ENCODE results near the gene MLH1. TPM values are rescaled to one million over a fixed set of nuclear protein-coding genes. Genes with fewer than 3 reads are reported as not detected.

MLH1 gene
- total RNA-seq, 1 donor from 2014 or later, result 63.6 TPM

- Mint-ChIP-seq H3K4me1 (no peaks in the 10 kb centered on the region), H3K4me3 (no peak overlapping the region), H3K27ac (ENCODE audit: unreplicated experiment) (no peak overlapping the region), H3K27me3 (ENCODE audit: low read depth) (no peaks in the 10 kb centered on the region), H3K36me3 (ENCODE audit: low read depth) (peaks cover 40% of the 10 kb centered on the region), H3K9me3 (peaks cover 6% of the 10 kb centered on the region)
- no peak for TF ChIP-seq CTCF (conservative IDR thresholded peaks at IDR 0.05)
- no peak for DNase-seq (ENCODE audit: low read depth, low spot score)
Observed at GRCh38 chr3:37028329-37028728, 35.0 kb downstream of the MLH1 start.

GRCh38 chr3:37029111-37029510 lies 35.8 kb downstream of the MLH1 start:
- TF ChIP-seq CTCF (conservative IDR thresholded peaks at IDR 0.05), result no peak
- no peaks in the 10 kb centered on the region for H3K27me3 Mint-ChIP-seq (ENCODE audit: low read depth)
- H3K9me3 Mint-ChIP-seq, result peaks cover 6% of the 10 kb centered on the region
- H3K4me1 Mint-ChIP-seq, result no peaks in the 10 kb centered on the region
- no peak overlapping the region for H3K27ac Mint-ChIP-seq (ENCODE audit: unreplicated experiment)
- no peak overlapping the region for H3K4me3 Mint-ChIP-seq
- H3K36me3 Mint-ChIP-seq (ENCODE audit: low read depth), result peaks cover 35% of the 10 kb centered on the region
- DNase-seq (ENCODE audit: low read depth, low spot score), result no peak

DNA sequence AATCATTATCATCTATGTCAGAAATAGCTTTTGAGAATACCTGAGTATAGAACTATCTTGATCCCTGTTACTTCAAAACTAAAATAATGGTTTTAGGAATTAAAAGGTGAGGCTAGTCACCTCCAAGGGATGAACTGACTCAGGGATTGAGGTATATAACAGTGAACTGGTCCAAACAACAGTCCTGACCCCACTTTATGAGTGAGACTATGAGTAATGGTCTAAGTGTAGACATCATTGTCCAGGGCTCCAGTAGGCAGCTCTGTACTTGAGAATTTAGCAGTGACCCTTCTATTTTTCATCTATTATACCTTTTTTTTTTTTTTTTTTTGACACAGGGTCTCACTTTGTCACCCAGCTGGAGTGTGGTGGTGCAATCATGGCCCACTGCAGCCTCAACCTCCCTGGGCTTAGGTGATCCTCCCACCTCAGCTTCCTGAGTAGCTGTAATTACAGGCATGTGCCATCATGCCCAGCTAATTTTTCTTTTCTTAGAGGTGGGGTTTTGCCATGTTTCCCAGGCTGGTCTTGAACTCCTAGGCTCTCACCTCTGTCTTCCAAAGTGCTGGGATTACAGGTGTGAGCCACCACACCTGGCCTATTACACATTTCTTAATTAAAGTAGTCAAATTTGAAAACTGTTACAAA lies 36.3 kb downstream of the MLH1 start:
- Mint-ChIP-seq H3K36me3 (ENCODE audit: low read depth) (peaks cover 33% of the 10 kb centered on the region), H3K4me1 (no peaks in the 10 kb centered on the region), H3K27me3 (ENCODE audit: low read depth) (no peaks in the 10 kb centered on the region), H3K9me3 (peaks cover 5% of the 10 kb centered on the region), H3K27ac (ENCODE audit: unreplicated experiment) (no peak overlapping the region), H3K4me3 (no peak overlapping the region)
- TF ChIP-seq CTCF (conservative IDR thresholded peaks at IDR 0.05), result no peak
- DNase-seq (ENCODE audit: low read depth, low spot score), result no peak

DNA sequence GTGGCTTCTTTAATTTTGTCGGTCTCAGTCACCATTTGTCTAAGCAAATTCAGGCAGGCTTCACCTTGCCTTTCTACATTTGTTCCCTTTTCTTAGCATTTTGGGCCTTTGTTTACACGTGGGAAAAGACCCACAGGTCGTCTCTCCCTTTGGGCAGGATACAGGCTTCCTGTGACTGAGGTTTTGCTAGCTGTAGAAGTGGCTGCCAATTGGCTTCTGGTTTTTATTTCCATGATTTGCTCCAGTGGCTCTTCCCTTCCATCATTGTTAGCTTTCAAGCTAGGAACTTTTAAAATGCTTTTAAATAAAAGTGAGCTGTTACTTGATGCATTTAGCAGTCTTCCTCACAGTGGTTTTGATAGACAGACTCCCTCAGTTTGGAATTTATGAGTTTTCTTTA lies 37.3 kb downstream of the MLH1 start:
- H3K27ac Mint-ChIP-seq (ENCODE audit: unreplicated experiment), result no peak overlapping the region
- DNase-seq (ENCODE audit: low read depth, low spot score), result no peak
- TF ChIP-seq CTCF (conservative IDR thresholded peaks at IDR 0.05), result no peak
- H3K27me3 Mint-ChIP-seq (ENCODE audit: low read depth), result no peaks in the 10 kb centered on the region
- no peaks in the 10 kb centered on the region for H3K4me1 Mint-ChIP-seq
- peaks cover 4% of the 10 kb centered on the region for H3K9me3 Mint-ChIP-seq
- H3K36me3 Mint-ChIP-seq (ENCODE audit: low read depth), result peaks cover 38% of the 10 kb centered on the region
- H3K4me3 Mint-ChIP-seq, result no peak overlapping the region

DNA sequence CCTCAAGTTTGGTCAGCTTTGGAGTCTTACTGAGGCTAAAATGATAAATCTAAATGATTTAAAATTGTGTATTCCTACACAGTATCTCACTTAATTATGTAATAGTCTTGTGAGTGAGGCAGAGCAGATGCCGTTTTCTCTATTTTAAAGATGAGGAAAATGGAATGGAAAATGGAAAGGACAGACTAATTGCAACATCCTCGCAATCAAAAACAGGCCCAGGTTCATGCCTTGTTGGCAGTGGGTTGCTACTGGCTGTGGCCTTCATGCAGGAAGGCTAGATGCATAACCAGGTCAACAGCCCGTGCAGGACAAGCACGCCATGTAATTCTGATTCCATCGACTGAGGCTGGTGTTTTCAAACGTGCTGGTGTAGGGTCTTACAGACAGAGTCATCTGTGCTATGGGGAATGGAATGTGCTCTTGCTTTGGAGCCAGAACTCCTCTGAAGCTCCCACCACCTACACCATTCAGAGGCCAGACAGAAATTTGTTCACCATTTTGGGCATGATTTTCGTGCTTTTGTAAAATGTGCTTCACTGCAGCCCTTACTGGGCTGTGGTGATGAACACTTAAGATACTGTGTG lies 37.9 kb downstream of the MLH1 start:
- Mint-ChIP-seq H3K27me3 (ENCODE audit: low read depth) (no peaks in the 10 kb centered on the region), H3K27ac (ENCODE audit: unreplicated experiment) (no peak overlapping the region), H3K36me3 (ENCODE audit: low read depth) (peaks cover 39% of the 10 kb centered on the region), H3K4me1 (no peaks in the 10 kb centered on the region), H3K4me3 (no peak overlapping the region), H3K9me3 (peaks cover 4% of the 10 kb centered on the region)
- no peak for TF ChIP-seq CTCF (conservative IDR thresholded peaks at IDR 0.05)
- DNase-seq (ENCODE audit: low read depth, low spot score), result no peak

Data from neural crest cell (in vitro differentiated cells).